OCI-LY3 (cell line): ENCODE data around the gene GPR137.

ENCODE experiments used
- H2AFZ ChIP-seq: fragments of 200-600, 300-600 bp; shearing (Covaris generic); 2 replicates; pipeline ENCODE4 v1.6.0; 2014; ENCODE audit warnings: antibody characterized with exemption, low read depth, low read length
- H3K27ac ChIP-seq: fragments of 200-600, 300-600 bp; sonication (generic); 2 replicates; pipeline ENCODE4 v1.5.1; 2014; ENCODE audit warnings: mild to moderate bottlenecking, low read length, moderate library complexity, mixed read lengths
- H3K27me3 ChIP-seq: fragments of 200-600, 300-600 bp; sonication (generic); 2 replicates; pipeline ENCODE4 v1.6.1; 2014; ENCODE audit warnings: low read depth, low read length, mixed read lengths
- H3K36me3 ChIP-seq: fragments of 200-600, 300-600 bp; sonication (generic); replicated peaks from 2 replicates; pipeline ENCODE3; 2014; ENCODE audit warnings: low read depth, low read length, mixed read lengths
- H3K4me1 ChIP-seq: fragments of 300-600, 200-600 bp; sonication (generic); 2 replicates; pipeline ENCODE4 v1.6.1; 2014; ENCODE audit warnings: low read length, mixed read lengths
- H3K4me2 ChIP-seq: fragments of 200-600, 300-600 bp; sonication (generic); 2 replicates; pipeline ENCODE4 v1.6.1; 2014; ENCODE audit warnings: low read length, mixed read lengths
- H3K4me3 ChIP-seq: fragments of 300-600, 200-600 bp; sonication (generic); 2 replicates; pipeline ENCODE4 v1.5.1; 2014; ENCODE audit warnings: antibody characterized with exemption, mild to moderate bottlenecking, low read length, moderate library complexity
- H3K79me2 ChIP-seq: fragments of 300-600, 200-600 bp; shearing (Covaris generic); 2 replicates; pipeline ENCODE4 v1.6.1; 2014; ENCODE audit warnings: mild to moderate bottlenecking, low read length, mixed read lengths
- H3K9ac ChIP-seq: fragments of 300-600, 200-600 bp; shearing (Covaris generic); 2 replicates; pipeline ENCODE4 v1.6.0; 2014; ENCODE audit warnings: mild to moderate bottlenecking, low read length, moderate library complexity
- H3K9me3 ChIP-seq: fragments of 200-600, 300-600 bp; shearing (Covaris generic); 2 replicates; pipeline ENCODE4 v1.6.1; 2014; ENCODE audit warnings: low read length, mixed read lengths; ENCODE audit not compliant: insufficient read depth
- H4K20me1 ChIP-seq: fragments of 200-600, 300-600 bp; sonication (generic); 2 replicates; pipeline ENCODE4 v1.6.1; 2016; ENCODE audit warnings: low read length, mixed read lengths; ENCODE audit not compliant: insufficient read depth
- EZH2phosphoT487 ChIP-seq: fragments of 200-600 bp; shearing (Covaris generic); IDR thresholded peaks from 2 replicates; pipeline ENCODE4 v1.6.1; 2018; ENCODE audit warnings: antibody characterized with exemption, mixed run types, low read depth
- TF ChIP-seq, protein P1 (sequence below): fragments of 200-600, 300-600 bp; sonication (generic); IDR thresholded peaks from 2 replicates; pipeline ENCODE4 v1.5.1; 2014; ENCODE audit warnings: antibody characterized with exemption, low read length, low read depth

The GPR137 gene

GRCh38 chr11:64269540-64270220, 16.0 kb upstream of the GPR137 start:
- peaks cover 17% of the 10 kb centered on the region for H3K79me2 ChIP-seq
- no peaks in the 10 kb centered on the region for H4K20me1 ChIP-seq
- peak overlapping the region; percentile 64 for H2AFZ ChIP-seq
- H3K9me3 ChIP-seq = no peaks in the 10 kb centered on the region
- peak overlapping the region; percentile 88 for H3K4me3 ChIP-seq
- H3K27me3 ChIP-seq = no peaks in the 10 kb centered on the region
- peaks cover 9% of the 10 kb centered on the region for H3K36me3 ChIP-seq
- peaks cover 20% of the 10 kb centered on the region for H3K4me1 ChIP-seq
- peak overlapping the region; percentile 85 for H3K27ac ChIP-seq
- peak overlapping the region; percentile 89 for H3K9ac ChIP-seq
- H3K4me2 ChIP-seq = peak overlapping the region; percentile 97
- TF ChIP-seq EZH2phosphoT487 = no peak
- TF ChIP-seq, protein P1, sequence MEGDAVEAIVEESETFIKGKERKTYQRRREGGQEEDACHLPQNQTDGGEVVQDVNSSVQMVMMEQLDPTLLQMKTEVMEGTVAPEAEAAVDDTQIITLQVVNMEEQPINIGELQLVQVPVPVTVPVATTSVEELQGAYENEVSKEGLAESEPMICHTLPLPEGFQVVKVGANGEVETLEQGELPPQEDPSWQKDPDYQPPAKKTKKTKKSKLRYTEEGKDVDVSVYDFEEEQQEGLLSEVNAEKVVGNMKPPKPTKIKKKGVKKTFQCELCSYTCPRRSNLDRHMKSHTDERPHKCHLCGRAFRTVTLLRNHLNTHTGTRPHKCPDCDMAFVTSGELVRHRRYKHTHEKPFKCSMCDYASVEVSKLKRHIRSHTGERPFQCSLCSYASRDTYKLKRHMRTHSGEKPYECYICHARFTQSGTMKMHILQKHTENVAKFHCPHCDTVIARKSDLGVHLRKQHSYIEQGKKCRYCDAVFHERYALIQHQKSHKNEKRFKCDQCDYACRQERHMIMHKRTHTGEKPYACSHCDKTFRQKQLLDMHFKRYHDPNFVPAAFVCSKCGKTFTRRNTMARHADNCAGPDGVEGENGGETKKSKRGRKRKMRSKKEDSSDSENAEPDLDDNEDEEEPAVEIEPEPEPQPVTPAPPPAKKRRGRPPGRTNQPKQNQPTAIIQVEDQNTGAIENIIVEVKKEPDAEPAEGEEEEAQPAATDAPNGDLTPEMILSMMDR = 0 out of 2 replicates have a peak, but pooled peaks have one; percentile 8

- no peaks in the 10 kb centered on the region for H3K27me3 ChIP-seq
- H3K4me1 ChIP-seq = peaks cover 21% of the 10 kb centered on the region; the same call in 1 of the 2 replicates
- no peak overlapping the region for H3K9ac ChIP-seq
- H3K4me2 ChIP-seq = peak overlapping the region; percentile 5; the same call in 1 of the 2 replicates
- no peak overlapping the region for H3K4me3 ChIP-seq
- no peak overlapping the region for H2AFZ ChIP-seq
- H4K20me1 ChIP-seq = no peaks in the 10 kb centered on the region
- H3K79me2 ChIP-seq = peaks cover 13% of the 10 kb centered on the region
- TF ChIP-seq, protein P1 = no peak
- TF ChIP-seq EZH2phosphoT487 = no peak
- peaks cover 12% of the 10 kb centered on the region for H3K36me3 ChIP-seq
- H3K27ac ChIP-seq = no peak overlapping the region
- no peaks in the 10 kb centered on the region for H3K9me3 ChIP-seq
These were observed 10.4 kb upstream of the GPR137 start for GRCh38 chr11:64275031-64275800.

DNA sequence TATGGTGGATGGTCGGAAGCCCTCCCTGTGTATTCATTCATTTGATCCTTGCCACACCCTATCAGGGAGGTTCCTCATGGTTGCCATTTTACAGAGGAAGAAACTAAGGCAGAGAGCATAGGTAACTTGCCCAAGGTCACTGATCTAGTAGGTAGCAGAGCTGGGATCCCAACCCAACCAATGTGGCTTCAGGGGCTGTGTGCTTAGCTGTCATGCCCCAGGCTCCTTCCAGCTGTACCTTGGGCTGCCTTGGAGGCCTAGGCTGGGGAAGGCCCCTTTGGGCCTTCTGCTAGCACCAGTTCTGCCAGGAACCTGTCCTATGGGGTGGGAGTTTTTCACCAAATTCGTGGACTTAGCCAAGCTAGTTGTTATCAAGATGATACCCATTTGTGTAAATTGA, 9.8 kb upstream of the GPR137 start:
- no peak overlapping the region for H2AFZ ChIP-seq
- no peak overlapping the region for H3K4me2 ChIP-seq
- H3K4me1 ChIP-seq = peaks cover 21% of the 10 kb centered on the region; the same call in 1 of the 2 replicates
- H3K9me3 ChIP-seq = no peaks in the 10 kb centered on the region
- TF ChIP-seq, protein P1 = no peak
- H3K27me3 ChIP-seq = no peaks in the 10 kb centered on the region
- peaks cover 13% of the 10 kb centered on the region for H3K79me2 ChIP-seq
- H3K36me3 ChIP-seq = peaks cover 12% of the 10 kb centered on the region
- no peak overlapping the region for H3K4me3 ChIP-seq
- H4K20me1 ChIP-seq = no peaks in the 10 kb centered on the region
- no peak overlapping the region for H3K9ac ChIP-seq
- no peak overlapping the region for H3K27ac ChIP-seq

GRCh38 chr11:64276653-64277431, 8.8 kb upstream of the GPR137 start:
- no peak overlapping the region for H3K4me3 ChIP-seq
- no peak overlapping the region for H2AFZ ChIP-seq
- no peak overlapping the region for H3K27ac ChIP-seq
- H3K4me2 ChIP-seq = no peak overlapping the region
- no peaks in the 10 kb centered on the region for H3K9me3 ChIP-seq
- H3K36me3 ChIP-seq = peaks cover 12% of the 10 kb centered on the region
- peaks cover 9% of the 10 kb centered on the region for H3K79me2 ChIP-seq
- TF ChIP-seq, protein P1 = no peak
- TF ChIP-seq EZH2phosphoT487 = no peak
- H4K20me1 ChIP-seq = no peaks in the 10 kb centered on the region
- H3K27me3 ChIP-seq = no peaks in the 10 kb centered on the region
- H3K4me1 ChIP-seq = peaks cover 19% of the 10 kb centered on the region; the same call in 1 of the 2 replicates
- H3K9ac ChIP-seq = no peak overlapping the region
